Gastroesophageal sphincter (tissue), 4 donors: ENCODE measurements around the gene ARHGEF17. TPM values are rescaled to one million over a fixed set of nuclear protein-coding genes. Genes with fewer than 3 reads are reported as not detected.
"Not testable (repeated sequence)": the region's sequence is repeated elsewhere in the genome, so short reads cannot be mapped to it uniquely, and the experiment has no call there.

Experiments used
- ATAC-seq: fragments of 150-250 bp; one replicate; pipeline ENCODE4 v1.9.1; 2016; ENCODE audit warnings: mild to moderate bottlenecking, moderate library complexity
- H3K27ac ChIP-seq, 4 donors: fragments of 200-600 bp; sonication (generic) in 3 of 4; 1 replicate in 3 of 4; 2 replicates in 1 of 4; pipeline ENCODE4 v1.5.1; 2016 to 2019
- H3K27me3 ChIP-seq: fragments of 200-600 bp; sonication (generic); one replicate; pipeline ENCODE4 v1.5.1; 2019
- H3K36me3 ChIP-seq, 2 donors: fragments of 200-600 bp; sonication (generic); one replicate each; pipeline ENCODE4 v1.5.1; 2019; ENCODE audit warnings: control low read depth in 1 of 2
- H3K4me1 ChIP-seq, 3 donors: fragments of 200-600 bp; sonication (generic); 1 replicate in 2 of 3; 2 replicates in 1 of 3; pipeline ENCODE4 v1.5.1; 2016 to 2019; ENCODE audit warnings: control low read depth in 2 of 3
- H3K4me3 ChIP-seq, 2 donors: fragments of 200-600 bp; sonication (generic); one replicate each; pipeline ENCODE4 v1.5.1; 2019; ENCODE audit warnings: mild to moderate bottlenecking in 1 of 2, moderate library complexity in 1 of 2
- H3K9me3 ChIP-seq, 3 donors: fragments of 200-600 bp; sonication (generic); one replicate each; pipeline ENCODE4 v1.5.1; 2017 to 2019; ENCODE audit warnings: control low read depth in 2 of 3
- EP300 ChIP-seq: sonication (generic); formaldehyde crosslinking; IDR thresholded peaks from one replicate; pipeline ENCODE4 v1.6.1; 2017; ENCODE audit warnings: antibody characterized with exemption, mild to moderate bottlenecking
- POLR2A ChIP-seq, 2 donors: fragments of 450-650 bp; IDR thresholded peaks; one replicate each; pipeline ENCODE4 v1.6.1; 2017; ENCODE audit warnings: antibody characterized with exemption in 2 of 2, mild to moderate bottlenecking in 2 of 2, moderate library complexity in 1 of 2
- POLR2AphosphoS5 ChIP-seq: sonication (generic); formaldehyde crosslinking; IDR thresholded peaks from one replicate; pipeline ENCODE4 v1.6.1; 2017; ENCODE audit warnings: antibody characterized with exemption
- whole genome bisulfite sequencing, 2 donors: methylation state at CpG; one replicate each; pipeline ENCODE4 v1.1.5; 2018; ENCODE audit warnings: low coverage in 1 of 2; 5-methylcytosine and 5-hydroxymethylcytosine counted together
- total RNA-seq, 4 donors: library from RNA; depleted of rRNA; stranded (reverse); fragments of >200 nt; gene quantifications; one replicate each; pipeline ENCODE4 v1.1.0, GENCODE V29; 2016
- TF ChIP-seq, protein P1 (sequence below), 4 experiments: fragments of 200-600 bp in 2 of 4; fragments of 450-650 bp in 2 of 4; sonication (generic) in 1 of 4; IDR thresholded peaks; one replicate each; pipeline ENCODE4 v1.5.1; 2017 to 2019; ENCODE audit warnings: antibody characterized with exemption in 4 of 4, mild to moderate bottlenecking in 2 of 4, moderate library complexity in 2 of 4

The ARHGEF17 gene
- total RNA-seq, 4 donors from 2014 or later = 52.5 to 169 (median 84.4) TPM

DNA sequence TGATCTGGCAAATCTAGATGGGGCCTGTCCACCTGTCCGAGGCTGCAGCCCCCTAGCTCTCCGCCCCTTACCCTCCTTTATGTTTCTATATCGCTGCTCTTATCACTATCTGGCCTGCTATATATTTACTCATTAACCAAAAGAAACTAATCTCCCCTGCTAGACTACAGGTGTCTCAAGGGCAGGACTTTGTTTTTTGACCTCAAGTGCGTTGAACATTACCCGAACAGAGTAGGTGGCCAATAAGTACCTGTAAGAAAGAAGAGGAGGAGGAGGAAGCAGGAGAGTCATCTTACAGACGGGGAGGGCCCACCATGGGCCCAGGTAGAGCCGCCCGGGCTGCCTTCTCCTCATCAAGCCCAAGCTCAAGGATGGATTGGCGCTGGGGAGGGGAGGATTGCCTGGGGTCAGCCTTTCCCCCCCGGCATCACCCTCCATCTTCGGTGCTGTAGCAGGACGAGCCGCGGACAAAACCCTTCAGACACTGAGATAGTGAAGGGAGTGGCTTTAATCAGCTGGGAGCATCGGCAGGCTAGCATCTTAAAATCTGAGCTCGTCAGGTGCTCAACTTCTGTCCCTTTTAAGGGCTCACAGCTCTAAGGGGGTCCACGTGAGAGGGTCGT is 37.1 kb upstream of the ARHGEF17 start:
- H3K27me3 ChIP-seq = peaks cover 28% of the 10 kb centered on the region
- no peak overlapping the region for H3K27ac ChIP-seq
- WGBS, 2 donors = 75 to 83% methylated on average over 6 to 12 of the region's 18 CpGs
- H3K4me1 ChIP-seq = peaks cover 0 to 6% (median 0%) of the 10 kb centered on the region in 3 donors
- TF ChIP-seq EP300 (no peak), POLR2AphosphoS5 (no peak), POLR2A (IDR thresholded peaks at IDR 0.05) (no peak)
- TF ChIP-seq, protein P1, sequence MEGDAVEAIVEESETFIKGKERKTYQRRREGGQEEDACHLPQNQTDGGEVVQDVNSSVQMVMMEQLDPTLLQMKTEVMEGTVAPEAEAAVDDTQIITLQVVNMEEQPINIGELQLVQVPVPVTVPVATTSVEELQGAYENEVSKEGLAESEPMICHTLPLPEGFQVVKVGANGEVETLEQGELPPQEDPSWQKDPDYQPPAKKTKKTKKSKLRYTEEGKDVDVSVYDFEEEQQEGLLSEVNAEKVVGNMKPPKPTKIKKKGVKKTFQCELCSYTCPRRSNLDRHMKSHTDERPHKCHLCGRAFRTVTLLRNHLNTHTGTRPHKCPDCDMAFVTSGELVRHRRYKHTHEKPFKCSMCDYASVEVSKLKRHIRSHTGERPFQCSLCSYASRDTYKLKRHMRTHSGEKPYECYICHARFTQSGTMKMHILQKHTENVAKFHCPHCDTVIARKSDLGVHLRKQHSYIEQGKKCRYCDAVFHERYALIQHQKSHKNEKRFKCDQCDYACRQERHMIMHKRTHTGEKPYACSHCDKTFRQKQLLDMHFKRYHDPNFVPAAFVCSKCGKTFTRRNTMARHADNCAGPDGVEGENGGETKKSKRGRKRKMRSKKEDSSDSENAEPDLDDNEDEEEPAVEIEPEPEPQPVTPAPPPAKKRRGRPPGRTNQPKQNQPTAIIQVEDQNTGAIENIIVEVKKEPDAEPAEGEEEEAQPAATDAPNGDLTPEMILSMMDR (IDR thresholded peaks at IDR 0.05) = no peak
- H3K36me3 ChIP-seq = no peaks in the 10 kb centered on the region
- no peaks in the 10 kb centered on the region for H3K9me3 ChIP-seq
- ATAC-seq = no peak
- H3K4me3 ChIP-seq = no peak overlapping the region

DNA sequence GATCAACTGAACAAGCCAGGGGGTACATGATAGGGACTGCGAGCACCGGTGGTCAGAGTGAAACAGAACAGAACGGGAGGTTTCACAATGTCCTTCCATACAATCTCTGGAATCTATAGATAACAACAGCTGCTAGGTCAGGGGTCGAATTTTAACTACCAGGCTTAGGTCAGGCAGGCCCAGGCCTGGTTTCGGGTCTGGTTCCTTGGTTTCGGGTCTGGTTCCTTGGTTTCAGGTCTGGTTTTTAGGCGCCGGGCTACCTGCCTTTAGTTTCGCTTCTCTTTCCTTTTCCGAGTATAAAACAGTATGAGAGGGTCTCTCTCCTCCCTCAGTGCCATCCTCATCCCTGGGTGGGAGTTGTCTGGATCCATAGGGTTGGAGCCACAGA is 36.6 kb upstream of the ARHGEF17 start:
- not testable (repeated sequence) for ATAC-seq, H3K9me3 ChIP-seq, H3K36me3 ChIP-seq, H3K4me3 ChIP-seq, H3K27ac ChIP-seq, H3K4me1 ChIP-seq
- peaks cover 23% of the 10 kb centered on the region for H3K27me3 ChIP-seq
- 91 to 94% methylated on average over 9 of the region's 10 CpGs for WGBS, 2 donors

DNA sequence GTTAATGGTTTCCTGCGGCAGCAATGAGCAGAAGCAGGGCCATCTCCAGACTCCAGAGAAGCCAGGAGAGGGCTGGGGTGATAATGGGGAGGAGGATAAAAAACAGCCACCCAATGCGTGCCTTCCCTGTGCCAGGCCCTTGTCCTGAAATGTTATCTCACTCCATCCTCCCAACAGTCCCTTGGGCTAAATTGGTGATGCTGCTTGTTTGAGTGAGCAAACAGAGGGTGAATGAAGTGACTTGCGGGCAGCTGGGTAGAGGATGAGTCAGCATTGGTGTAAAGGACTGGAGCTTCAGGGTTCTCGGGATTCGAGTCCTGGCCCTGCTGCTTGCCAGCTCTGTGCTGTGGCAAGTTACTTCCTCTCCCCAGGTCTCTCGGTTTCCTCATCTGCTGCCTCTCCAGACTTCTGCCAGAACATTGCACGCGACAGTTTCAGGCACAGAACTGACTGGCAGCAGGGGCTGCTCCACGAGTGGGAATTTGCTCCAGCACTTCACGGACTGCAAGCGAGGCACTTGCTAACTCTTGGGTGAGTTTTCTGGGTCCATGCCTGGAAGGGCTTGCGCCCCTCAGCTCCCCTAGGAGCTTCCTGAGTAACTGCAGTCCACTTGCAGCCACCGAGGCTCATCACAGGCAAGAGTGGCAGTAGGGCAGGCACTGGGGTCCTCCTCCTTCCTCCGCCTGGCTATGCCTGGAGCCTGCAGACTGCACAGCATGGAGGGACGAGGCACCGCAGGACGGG is 36.0 kb upstream of the ARHGEF17 start, which contains the start of gene P2RY6:
Gene P2RY6 (plus strand): TSS at position 403 of the 744 bp plus-strand sequence. CDS start 24,181 bp downstream, outside the sequence.
- no peak for ATAC-seq
- peak in 1 of 2 donors; percentile 32 for TF ChIP-seq POLR2A (IDR thresholded peaks at IDR 0.05)
- no peak for TF ChIP-seq EP300
- no peak for TF ChIP-seq POLR2AphosphoS5
- TF ChIP-seq, protein P1 (IDR thresholded peaks at IDR 0.05) = no peak
- H3K4me1 ChIP-seq = peaks cover 0 to 6% (median 0%) of the 10 kb centered on the region in 3 donors
- H3K36me3 ChIP-seq = no peaks in the 10 kb centered on the region
- WGBS, 2 donors = 69% methylated on average over 5 of the region's 17 CpGs; no CpG with 5 or more reads in 1 of the 2 donors
- peaks cover 22% of the 10 kb centered on the region for H3K27me3 ChIP-seq
- no peaks in the 10 kb centered on the region for H3K9me3 ChIP-seq
- H3K27ac ChIP-seq = no peak within 1 kb of the TSS
- peak within 1 kb of the TSS in 1 of 2 donors; percentile 33 for H3K4me3 ChIP-seq

GRCh38 chr11:73272680-73273038 is 35.4 kb upstream of the ARHGEF17 start:
- Histone ChIP-seq H3K27ac (no peak overlapping the region), H3K4me3 (peak overlapping the region in 1 of 2 donors; percentile 33), H3K27me3 (peaks cover 19% of the 10 kb centered on the region), H3K36me3 (no peaks in the 10 kb centered on the region), H3K4me1 (peaks cover 0 to 6% (median 0%) of the 10 kb centered on the region in 3 donors), H3K9me3 (no peaks in the 10 kb centered on the region)
- 83 to 93% methylated on average over 2 to 5 of the region's 7 CpGs for whole genome bisulfite sequencing, 2 donors
- no peak for ATAC-seq
- TF ChIP-seq EP300 (no peak), POLR2A (IDR thresholded peaks at IDR 0.05) (no peak), POLR2AphosphoS5 (no peak)
- TF ChIP-seq, protein P1 (IDR thresholded peaks at IDR 0.05) = no peak

DNA sequence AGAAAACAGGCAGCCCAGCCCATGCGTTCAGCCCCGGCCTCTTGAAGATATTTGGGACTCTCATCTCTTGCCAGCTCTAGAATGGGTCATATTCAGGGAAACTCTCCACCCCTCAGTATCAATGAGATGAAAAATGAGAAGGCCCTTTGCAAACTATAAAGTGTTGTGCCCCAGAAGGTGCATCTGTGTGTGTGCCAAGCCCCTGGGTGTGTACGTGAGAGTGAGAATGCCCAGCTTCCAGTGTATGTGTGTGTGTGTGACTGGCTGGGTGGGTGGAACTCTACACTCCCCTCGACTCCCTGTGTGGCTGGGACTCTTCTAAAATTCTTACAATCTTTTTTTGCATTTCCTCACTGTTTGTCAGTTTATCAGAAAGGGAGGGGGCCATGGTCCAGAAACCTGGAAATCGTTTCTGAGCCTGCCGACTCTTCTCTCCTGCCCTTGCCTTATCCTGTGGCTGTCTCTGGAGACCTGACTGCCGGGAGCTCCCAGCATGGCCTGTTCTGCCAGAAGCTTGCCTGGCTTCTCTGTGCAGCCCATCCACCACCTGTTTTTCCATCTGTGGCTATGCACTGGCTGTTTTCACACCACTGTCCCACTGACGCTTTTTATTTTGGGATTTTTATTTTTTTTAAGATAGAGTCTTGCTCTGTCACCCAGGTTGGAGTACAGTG is 34.7 kb upstream of the ARHGEF17 start:
- H3K9me3 ChIP-seq = no peaks in the 10 kb centered on the region
- peaks cover 12% of the 10 kb centered on the region for H3K27me3 ChIP-seq
- no peaks in the 10 kb centered on the region for H3K36me3 ChIP-seq
- no peak for ATAC-seq
- H3K27ac ChIP-seq = no peak overlapping the region
- H3K4me1 ChIP-seq = peaks cover 0 to 6% (median 0%) of the 10 kb centered on the region in 3 donors
- peak overlapping the region in 1 of 2 donors; percentile 33 for H3K4me3 ChIP-seq
- TF ChIP-seq, protein P1 (IDR thresholded peaks at IDR 0.05) = no peak
- TF ChIP-seq POLR2AphosphoS5 = no peak
- 33 to 53% methylated on average over 5 to 7 of the region's 8 CpGs for WGBS, 2 donors

GRCh38 chr11:73274191-73274590 is 33.9 kb upstream of the ARHGEF17 start:
- 93 to 98% methylated on average over 3 to 4 of the region's 4 CpGs for WGBS, 2 donors
- not testable (repeated sequence) for H3K36me3 ChIP-seq, ATAC-seq, H3K27ac ChIP-seq, H3K9me3 ChIP-seq, H3K4me1 ChIP-seq, H3K27me3 ChIP-seq
- peak overlapping the region in 1 of 2 donors; percentile 33 for H3K4me3 ChIP-seq
